ENCODE data around the gene KIF6. TPM values are rescaled to one million over a fixed set of nuclear protein-coding genes. Genes with fewer than 3 reads are reported as not detected.

KIF6 gene
- polyA plus RNA-seq, 4 donors, result 0.72 to 5.5 (median 4.1) TPM

- DNase-seq (ENCODE audit: low read depth in 4 of 4, low spot score in 3 of 4), result no peak
Measured at GRCh38 chr6:39362487-39362865, 362.7 kb downstream of the KIF6 start.

DNA sequence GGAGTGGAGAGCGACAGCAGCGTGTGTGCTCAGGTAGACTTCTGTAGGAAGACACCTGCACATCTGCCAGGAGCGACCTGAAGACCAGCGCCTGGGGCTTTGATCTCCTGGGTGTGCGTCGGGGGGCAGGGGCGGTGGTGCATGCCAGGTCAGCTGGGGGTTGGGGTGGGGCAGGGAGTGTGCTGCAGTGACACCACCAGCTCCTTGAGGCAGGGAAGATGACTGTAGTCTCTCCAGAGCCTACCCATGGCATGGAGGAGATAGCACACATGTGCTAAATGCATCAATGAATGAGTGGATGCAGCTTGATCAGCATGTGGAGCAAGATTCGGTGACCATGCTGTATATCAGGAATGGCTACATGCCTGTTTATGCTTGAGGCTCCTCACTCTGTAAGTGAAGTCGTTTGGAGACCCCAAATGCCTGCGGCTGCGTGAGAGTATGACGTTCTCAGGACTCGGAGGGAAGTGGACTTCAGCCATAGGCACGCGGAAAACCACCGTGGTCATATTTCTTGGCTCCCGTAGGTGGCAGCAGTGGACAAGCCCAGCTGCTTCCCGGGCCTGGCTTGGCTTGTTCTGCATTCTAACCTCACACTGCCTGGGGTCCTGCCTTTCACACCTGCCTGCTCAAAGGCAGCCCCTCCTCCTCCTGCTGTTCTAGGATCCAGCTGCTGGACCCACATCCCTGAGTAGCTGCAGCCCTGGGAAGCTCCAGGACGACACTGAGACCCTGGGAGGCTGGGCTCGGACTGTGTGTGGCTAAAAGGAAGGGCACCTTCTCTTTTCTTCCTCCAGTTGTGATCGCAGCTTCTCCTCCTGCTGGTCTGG lies 363.3 kb downstream of the KIF6 start:
- DNase-seq (ENCODE audit: low read depth in 4 of 4, low spot score in 3 of 4), result peak in 2 of 4 donors; percentile 59 to 73

GRCh38 chr6:39360378-39360777 lies 364.8 kb downstream of the KIF6 start:
- DNase-seq (ENCODE audit: low read depth in 4 of 4, low spot score in 3 of 4), result no peak

GRCh38 chr6:39357998-39358686 lies 367.1 kb downstream of the KIF6 start:
- DNase-seq (ENCODE audit: low read depth in 4 of 4, low spot score in 3 of 4), result peak in 1 of 4 donors; percentile 59

- DNase-seq (ENCODE audit: low read depth in 4 of 4, low spot score in 3 of 4), result no peak
Measured at GRCh38 chr6:39353698-39354315, 371.4 kb downstream of the KIF6 start.

- DNase-seq (ENCODE audit: low read depth in 4 of 4, low spot score in 3 of 4), result no peak
Measured at GRCh38 chr6:39350723-39351505, 374.3 kb downstream of the KIF6 start.

GRCh38 chr6:39348740-39349139 lies 376.5 kb downstream of the KIF6 start:
- DNase-seq (ENCODE audit: low read depth in 4 of 4, low spot score in 3 of 4), result no peak

DNA sequence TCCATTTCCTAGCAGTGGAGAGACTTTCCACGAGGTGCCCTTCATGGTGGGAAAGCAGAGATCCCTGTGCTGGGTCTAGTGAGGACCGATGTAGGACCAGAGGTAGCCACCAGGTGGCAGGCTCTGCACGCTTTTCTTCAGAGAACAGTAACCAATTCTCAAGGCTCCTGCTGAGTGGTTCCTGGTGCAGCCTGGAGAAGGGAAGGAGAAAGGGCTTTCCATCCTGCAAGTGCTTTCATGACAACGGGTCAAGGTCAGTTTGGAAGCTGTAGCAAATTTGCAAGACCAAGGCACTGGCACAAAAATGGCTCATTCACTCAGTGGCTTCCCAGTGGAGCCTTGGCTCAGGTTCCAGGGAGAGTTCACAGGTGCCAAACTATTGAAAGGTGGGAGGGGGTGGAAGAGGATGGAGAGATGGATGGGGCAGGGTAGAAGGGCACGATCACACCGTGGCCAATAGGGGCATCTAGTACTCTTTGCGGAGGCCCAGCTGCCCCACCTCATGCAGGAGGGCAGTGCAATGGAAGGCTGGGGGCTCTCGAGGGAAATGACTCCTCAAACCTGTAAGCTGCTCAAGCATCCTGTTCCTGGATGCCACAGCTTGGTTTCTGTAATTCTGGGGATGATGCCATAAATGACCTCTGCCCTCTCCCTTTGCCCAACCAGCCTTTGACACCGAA lies 377.2 kb downstream of the KIF6 start:
- peak in 3 of 4 donors; percentile 23 to 42 (median 36) for DNase-seq (ENCODE audit: low read depth in 4 of 4, low spot score in 3 of 4)

DNA sequence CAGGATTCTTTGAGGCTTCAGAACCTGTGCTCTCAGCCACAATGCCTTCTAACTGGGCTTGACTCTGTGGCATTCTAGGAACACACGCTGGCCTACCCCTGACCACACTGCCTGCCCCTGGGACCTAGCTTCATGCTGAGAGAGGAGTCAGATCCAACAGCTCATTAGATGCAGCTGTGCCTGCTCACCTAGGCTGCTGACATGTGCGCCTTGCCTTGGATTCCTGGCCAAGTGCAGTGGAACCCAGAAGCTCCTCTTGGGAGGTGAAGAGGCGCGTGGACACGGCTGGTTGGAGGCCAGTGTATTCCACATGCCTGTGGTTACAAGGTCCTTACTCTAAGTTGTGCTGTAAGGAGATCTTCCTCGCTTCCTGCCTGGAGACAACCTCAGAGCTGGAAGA lies 378.0 kb downstream of the KIF6 start:
- DNase-seq (ENCODE audit: low read depth in 4 of 4, low spot score in 3 of 4), result no peak

DNA sequence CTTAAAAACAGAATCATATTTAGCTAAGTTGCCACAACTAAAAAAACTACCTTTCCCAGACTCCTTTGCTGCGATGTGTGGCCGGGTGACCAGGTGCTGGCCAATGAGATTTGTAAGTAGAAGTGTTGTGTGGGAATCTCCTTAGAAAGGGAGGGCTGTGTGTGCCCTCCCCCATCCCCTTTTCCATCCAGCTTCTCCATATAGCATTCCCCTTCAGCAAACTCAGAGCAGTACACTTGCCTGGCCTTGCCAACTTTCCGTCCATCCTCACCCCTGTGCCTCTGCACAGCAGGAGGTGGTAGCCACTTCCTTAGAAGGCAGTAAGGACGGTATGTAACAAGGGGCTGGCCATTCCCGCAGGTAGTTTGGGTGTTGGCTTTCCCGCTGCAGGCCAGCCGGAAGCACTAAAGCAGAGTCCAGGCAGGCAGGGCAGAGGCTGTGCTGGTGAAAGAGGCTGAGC lies 380.4 kb downstream of the KIF6 start:
- no peak for DNase-seq (ENCODE audit: low read depth in 4 of 4, low spot score in 3 of 4)

- no peak for DNase-seq (ENCODE audit: low read depth in 4 of 4, low spot score in 3 of 4)
Measured at GRCh38 chr6:39343396-39343870, 381.8 kb downstream of the KIF6 start.

GRCh38 chr6:39342692-39343395 lies 382.4 kb downstream of the KIF6 start:
- DNase-seq (ENCODE audit: low read depth in 4 of 4, low spot score in 3 of 4), result no peak

GRCh38 chr6:39341937-39342336 lies 383.3 kb downstream of the KIF6 start:
- no peak for DNase-seq (ENCODE audit: low read depth in 4 of 4, low spot score in 3 of 4)

DNA sequence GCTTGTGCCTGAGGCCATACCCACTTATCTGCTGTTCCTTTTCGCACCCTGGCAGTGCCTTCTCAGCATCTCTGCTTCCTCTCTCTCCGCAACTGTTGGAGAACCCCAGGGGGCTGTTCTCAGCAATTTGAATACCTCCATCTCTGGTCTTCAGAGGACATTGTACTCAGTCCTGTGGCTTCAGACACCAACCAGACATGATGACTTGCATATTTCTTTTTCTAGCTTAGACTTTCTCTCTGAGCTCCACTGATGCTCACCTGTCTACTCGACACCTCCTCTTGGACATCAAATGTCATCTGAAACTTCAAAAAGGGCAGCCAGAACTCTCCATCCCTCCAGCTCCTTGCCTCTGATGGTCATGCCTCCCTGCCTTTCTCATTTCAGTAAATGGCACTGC lies 383.9 kb downstream of the KIF6 start:
- no peak for DNase-seq (ENCODE audit: low read depth in 4 of 4, low spot score in 3 of 4)

DNA sequence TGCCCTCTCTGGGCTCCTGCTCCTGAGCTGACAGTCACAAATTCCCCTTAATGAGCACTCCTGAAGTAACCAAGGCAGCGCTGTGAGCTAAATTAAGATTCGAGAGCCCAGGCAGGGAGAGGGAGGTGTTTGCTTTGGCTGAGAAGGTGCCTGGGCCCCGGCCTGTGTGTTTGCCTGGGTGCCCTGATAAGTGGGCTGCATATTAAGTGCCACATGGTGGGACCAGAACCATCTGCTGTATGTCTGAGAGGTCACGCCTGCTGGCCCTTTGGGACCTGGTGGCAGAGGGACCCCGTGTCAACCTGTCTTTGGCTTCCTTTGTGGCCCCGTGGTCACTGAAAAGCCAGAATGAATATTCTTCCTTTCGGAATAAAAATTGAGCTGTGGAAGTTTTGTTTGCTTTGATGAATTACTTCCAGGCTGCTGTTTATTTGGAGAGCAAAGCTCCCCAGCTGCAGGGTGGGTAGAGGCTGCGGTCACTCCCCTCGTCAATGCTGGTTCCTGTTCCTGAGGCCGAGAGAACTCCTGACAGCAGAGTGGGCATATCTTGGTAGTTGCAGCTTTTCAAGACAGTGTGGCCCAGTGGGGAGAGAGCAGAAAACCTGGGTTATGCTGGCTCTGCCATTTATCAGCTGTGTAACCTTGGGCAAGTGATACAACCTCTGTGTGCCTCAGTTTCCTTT lies 385.2 kb downstream of the KIF6 start:
- no peak for DNase-seq (ENCODE audit: low read depth in 4 of 4, low spot score in 3 of 4)

- DNase-seq (ENCODE audit: low read depth in 4 of 4, low spot score in 3 of 4), result no peak
Measured at GRCh38 chr6:39339096-39339867, 385.9 kb downstream of the KIF6 start.

- no peak for DNase-seq (ENCODE audit: low read depth in 4 of 4, low spot score in 3 of 4)
Measured at GRCh38 chr6:39338397-39338796, 386.8 kb downstream of the KIF6 start.

All from left renal pelvis (tissue), 4 donors.